HG03135 (cell line): ENCODE measurements around the gene PTK6.

Experiments
- ATAC-seq: cut with Tn5 transposase; IDR thresholded peaks from one replicate; pipeline ENCODE4 v1.9.1; 2021; ENCODE audit warnings: mild to moderate bottlenecking, moderate library complexity; ENCODE audit not compliant: unreplicated experiment

The PTK6 gene

DNA sequence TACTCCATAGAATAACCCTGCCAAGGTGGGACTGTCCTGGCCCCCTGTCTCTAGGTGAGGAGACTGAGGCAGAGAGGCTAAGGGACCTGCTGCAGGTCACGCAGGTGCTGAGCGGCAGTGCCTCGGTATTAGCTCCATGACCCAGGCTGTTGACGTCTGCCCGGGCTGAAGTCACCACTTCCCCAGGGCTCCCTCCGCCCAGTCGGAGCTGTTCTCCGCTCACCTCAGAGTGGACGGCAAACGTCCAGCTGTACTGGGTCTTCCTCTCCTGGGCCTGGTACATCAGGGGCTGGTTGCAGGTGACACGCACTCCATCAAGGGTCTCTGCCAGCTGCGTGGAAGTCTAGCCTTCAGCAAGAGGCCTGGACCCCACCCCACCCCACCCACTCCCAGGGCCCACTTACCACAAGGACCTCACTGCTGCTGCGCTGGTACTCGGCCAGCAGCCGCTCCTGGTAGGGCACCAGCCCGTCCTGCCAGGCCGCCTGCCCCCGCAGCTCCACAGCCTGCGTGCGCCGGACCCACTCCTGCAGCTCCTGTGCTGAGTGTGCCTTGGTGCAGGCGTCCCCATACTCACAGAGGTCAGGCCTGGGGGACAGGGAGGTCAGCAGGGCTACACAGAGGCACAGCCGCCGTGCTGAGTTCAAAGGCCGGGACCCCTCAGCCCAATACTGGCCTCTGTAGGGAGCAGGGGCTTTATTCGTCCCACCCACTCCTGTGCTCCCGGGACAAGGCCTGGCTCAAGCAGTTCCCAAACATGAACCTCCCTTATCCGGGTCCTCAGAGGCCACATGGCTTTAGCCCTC lies 33.3 kb upstream of the PTK6 start:
- ATAC-seq: no peak

DNA sequence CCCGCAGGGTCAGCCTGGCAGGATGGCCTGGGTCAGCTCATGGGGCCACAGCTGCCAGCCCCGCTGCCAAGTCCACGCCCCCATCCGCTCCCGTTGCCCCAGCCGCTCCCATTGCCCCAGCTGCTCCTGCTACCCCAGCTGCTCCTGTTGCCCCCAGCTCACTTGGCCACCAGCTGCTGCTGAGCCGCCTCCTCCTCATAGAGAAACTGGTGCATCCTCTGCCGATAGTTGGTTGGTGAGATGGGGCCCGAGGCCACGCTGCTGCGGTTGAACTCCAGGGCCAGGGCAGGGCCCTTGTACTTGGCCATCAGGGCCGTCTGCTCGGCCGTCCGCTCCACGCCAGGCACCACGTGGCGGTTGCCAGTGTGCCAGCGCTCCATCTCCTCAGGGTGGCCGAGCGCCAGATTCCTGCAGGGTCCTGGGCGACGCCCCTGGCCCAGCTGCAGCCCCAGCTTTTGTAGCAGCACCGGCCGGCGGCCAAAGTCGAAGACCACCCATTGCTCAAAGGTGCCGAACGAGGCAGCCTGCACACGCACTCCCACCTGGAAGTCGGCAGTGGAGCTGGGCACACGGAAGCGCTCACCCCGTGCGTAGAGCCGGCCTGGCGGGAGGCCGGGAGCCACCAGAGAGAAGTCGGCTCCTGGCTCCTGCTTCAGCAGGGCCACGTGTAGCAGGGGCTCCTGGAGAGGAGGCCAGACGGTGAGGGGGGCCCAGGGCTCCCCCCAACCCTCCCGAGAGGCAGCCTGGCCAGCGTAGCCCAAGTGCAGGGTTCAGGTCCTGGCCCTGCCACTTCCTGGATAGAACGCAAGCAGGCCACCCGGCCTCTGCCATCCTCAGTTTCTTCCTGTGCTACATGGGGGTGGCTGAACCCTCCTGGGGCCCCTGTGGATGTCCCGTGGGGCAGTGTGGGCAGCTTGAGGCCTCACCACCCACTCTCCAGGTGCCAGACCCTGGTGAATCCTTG lies 32.1 kb upstream of the PTK6 start:
- no peak for ATAC-seq

DNA sequence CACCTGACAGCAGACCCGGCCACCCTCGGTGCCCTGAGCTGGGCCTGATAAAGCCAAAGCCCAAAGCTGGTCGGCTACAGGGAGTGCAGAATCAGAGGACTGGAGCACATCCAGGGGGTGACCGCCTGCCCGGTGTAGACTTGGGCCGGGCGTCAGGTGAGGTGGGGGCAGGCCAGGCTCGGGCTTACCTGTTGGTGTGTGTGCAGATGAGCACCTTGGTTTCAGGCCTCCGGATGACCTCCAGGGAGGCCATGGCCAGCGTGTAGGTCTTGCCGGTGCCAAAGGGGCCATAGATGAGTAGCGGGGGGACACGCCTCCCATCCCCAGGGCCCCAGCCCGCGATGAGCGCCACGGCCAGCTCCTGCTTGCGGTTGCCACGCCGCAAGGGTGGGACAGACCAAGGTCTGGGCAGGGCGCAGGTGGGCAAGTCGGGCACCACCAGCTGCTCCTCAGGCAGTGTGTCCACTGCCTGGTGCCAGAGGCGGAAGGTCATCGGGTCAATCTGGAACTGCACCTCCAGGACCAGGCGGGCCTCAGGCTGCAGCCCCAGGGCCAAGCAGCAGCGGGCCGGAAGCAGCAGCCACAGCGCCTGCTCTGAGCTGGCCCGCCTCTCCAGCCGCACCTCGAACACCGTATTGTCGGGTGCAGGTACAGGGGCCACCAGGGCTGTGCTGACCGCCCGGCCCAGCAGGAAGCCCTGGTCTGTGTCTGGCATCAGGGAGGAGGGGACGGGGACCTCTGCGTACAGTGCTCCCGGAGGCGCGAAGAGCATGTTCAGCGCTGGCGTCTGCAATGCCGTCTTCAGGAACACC lies 31.2 kb upstream of the PTK6 start:
- no peak for ATAC-seq

DNA sequence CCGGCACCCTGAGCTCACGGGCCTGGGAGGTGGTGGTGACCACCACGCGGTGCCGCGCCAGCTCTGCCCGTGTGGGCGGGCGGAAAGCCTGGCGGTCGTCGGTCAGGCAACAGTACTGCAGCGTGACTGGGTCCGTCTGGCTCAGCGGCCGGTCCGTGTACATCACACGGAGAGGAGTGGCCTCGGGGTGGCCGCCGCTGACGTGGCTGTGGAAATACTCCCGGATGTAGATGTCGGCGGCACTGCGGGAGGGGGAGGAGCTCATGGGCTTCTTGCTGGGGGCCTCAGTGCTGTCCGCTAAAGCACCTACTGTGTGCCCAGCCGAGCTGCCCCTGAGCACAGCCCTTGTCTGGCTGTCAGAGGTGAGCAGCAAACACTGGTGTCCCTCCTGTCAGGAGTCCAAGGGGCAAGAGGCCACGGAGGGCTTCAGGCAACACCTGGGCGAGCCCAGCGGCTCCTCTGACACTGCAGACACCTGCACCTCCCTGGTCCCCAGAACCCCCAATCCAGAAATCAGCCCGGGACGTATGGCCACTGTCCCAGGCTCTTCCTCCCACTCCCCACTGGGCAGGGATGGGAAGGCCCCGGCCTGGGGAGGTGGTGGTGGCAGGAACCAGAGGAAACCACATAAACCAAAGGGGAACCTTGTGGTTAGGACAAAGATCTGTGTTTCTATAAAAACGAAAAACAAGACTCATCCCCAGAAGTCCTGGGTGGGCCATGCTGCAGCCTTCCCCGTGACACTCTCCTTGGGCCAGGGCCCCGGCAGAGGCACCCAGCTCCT lies 30.4 kb upstream of the PTK6 start:
- no peak for ATAC-seq

DNA sequence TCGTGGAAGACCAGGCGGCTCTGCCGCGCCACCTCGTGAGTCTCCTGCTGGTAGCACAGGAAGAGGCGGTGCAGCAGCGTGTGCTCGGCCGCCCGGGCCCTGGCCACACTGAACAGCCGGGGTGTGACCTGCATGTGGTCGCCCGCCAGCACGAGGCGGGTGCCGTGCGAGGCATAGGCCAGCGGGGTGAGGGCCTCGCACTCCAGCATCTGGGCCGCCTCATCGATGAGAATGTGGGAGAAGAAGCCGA lies 29.9 kb upstream of the PTK6 start:
- no peak for ATAC-seq

DNA sequence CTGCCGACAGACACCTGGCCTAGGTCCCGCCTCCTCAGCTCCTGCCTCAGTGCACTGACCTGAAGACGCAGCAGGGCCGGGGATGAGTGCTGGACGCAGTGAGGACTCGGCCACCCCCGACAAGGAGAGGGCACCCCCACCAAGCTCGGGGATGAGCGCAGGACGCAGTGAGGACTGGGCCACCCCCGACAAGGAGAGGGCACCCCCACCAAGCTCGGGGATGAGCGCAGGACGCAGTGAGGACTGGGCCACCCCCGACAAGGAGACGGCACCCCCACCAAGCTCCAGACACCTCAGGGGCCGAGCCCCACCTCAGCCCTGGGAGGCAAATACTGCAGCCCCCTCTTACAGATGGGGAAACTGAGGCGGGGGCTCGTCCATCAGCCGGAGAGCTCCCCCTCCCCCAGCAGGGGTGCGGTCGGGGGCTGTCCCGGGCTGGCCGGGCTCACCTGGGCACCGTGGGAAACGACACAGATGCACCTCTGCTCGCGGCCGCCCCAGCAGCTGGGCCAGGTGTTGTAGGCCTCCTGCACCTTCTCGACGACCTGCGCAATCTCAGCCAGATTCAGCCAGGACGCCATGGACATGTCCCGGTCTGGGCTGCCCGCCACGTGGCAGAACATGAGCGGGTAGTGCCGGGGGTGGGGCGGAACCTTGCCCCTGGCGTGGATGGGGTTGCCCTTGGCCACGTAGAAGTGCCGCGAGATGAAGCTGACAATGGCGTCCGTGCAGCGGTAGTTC lies 29.4 kb upstream of the PTK6 start:
- ATAC-seq: no peak

DNA sequence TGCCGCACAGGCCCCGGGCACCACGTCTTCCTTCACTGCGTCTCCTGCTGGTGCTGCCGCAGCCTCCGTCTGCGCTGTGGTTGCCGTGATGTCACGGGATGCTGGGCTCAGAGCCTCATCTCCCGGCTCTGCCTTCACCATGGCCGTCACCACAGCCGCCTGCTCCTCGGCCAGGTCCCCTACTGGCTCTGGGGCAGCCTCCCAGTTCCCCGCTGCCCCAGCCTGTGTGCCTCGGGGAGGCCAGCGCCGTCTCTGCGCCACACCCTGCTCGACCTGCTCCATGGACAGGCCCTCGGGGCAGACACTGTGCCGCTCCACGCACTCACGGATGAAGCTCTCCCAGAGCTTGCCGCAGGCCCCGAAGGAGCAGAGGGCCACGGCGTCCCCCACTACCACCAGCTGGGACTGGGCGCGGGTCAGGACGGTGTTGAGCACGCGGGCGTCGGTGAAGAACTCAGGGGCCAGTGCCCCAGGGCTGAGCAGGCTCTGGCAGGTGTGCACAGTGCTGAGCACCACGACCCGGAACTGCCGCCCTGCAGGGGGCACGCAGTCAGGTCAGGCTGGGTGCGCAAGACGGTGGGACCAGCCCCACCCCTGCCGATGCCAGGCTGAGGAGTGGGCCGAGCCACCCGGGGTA lies 28.6 kb upstream of the PTK6 start:
- no peak for ATAC-seq

DNA sequence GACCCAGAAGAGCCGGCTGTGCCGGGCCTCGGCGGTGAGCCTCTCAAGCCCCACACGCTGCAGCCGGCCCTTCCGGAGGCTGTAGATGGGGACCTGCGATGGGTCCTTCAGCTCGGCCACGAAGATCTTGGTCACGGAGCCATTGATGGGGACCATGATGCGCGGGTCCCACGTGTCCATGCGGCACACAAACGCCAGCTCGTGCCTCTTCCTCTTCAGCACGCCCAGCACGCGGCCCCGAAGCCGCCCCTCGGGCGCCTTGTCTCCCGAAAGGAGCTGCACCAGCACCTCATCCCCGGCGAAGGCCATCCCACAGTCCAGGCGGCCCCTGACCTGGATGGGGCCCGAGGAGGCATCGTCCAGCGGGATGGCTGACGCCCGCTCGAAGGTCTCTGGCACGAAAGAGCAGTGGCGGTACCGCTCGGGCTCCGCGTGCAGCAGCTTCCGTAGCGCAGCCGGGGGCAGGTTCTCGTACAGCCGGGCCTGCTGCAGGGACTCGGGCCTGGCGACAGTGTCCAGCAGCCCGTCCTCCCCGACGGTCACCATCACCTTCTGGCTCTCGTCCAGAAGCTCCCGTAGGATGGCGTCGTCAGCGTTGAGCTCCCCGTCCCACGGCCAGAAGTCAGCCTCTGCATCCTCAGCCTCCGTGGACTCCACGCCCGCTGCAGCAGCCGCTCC lies 28.0 kb upstream of the PTK6 start:
- ATAC-seq: no peak

DNA sequence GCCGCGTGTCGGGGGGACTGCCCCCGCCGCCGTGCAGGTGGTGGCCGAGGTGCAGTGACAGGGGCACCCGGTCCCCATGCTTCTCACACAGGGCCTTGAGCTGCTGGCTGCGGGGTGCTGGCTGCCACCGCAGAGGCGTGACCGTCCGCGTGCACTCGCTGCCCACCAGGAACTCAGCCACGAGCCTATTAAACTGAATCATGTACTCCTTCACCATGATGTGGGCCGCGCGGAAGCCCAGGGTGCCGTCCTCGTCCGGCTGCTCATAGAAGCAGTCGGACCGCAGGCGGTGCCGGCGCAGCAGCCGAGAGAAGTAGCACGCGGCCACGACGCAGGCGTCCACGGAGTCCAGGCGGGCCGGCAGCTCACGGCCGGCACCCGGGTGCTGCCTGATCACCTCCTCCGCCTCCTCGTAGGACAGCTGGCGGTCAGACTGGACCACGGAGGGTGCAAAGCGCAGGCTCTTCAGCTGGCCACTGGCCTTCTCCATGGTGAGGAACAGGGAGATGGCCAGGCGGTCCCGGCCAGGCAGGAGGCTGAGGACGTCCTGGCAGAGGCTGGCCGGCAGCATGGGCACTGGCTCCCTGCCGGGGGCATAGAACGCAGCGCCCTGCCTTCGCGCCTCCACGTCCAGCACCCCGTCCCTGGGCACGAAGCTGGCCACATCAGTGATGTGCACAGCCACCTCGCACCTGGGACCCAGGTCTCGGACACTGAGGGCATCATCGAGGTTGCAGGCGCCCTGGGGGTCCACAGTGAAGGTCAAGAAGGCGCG lies 27.0 kb upstream of the PTK6 start:
- ATAC-seq: no peak

DNA sequence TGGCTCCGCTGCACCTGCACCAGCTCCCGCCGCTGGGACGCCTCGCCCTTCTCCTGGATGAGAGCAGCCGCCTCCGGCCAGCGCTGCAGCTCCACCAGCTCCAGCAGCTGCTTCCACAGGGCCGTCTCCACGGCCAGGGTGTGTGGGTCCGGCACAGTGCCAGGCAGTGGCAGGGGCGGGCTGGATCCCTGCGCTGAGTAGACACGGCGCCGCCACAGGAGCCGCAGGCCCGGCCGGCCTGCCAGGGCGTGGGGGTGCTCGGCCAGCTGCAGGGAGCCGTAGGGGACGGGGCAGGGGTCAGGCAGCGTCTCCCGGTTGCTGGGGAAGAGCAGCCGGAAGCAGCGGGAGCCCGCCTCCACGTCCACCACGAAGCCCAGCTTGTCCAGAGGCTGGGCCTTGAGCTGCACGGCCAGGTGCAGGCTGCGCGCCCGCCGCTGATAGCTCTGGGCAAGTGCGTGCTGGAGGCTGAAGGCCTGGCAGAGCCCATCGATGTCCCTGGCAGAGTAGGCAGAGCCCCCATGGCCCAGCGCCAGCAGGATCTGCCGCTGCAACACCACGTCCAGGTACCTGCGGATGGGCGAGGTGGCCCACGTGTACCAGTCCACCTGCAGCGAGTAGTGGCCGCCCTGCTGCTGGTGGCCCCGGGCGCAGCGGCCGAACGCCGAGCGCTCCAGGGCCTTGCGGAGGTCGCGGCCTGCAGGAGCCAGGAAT lies 26.2 kb upstream of the PTK6 start:
- no peak for ATAC-seq

DNA sequence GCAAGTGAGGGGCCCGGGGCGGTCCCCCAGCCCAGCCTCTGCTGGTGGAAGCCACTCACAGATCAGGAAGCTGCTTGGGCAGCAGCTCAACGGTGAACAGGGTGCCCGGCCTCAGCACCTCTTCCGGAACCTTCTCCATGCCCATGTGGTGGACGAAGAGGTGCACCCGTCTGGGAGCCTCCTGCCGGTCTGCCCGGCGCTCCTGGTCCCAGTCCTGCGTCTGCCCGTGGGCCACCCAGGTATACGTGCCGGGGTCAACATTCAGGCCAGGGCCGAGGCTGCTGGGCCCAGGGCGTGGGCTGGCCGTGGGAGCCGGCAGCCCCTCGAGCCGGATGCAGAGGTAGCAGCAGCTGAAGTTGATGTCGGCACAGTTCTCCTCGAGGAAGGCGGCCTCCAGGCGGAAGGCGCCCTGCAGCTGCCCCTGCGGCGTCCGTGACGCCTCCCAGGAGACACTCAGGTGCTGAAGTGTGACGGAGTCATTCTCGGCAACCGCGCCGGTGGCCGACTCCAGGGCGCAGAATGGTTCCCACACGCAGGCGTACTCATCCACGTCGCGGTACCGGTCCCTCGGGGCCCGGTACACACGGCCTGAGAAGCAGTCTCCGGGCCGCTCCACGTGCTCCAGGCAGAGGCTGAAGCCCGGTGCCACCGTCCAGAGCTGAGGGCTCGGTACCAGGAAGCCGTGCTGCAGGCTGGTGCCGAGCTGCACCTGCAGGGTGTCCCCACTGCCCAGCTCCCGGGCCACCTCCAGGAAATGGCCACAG lies 25.5 kb upstream of the PTK6 start:
- ATAC-seq: no peak

DNA sequence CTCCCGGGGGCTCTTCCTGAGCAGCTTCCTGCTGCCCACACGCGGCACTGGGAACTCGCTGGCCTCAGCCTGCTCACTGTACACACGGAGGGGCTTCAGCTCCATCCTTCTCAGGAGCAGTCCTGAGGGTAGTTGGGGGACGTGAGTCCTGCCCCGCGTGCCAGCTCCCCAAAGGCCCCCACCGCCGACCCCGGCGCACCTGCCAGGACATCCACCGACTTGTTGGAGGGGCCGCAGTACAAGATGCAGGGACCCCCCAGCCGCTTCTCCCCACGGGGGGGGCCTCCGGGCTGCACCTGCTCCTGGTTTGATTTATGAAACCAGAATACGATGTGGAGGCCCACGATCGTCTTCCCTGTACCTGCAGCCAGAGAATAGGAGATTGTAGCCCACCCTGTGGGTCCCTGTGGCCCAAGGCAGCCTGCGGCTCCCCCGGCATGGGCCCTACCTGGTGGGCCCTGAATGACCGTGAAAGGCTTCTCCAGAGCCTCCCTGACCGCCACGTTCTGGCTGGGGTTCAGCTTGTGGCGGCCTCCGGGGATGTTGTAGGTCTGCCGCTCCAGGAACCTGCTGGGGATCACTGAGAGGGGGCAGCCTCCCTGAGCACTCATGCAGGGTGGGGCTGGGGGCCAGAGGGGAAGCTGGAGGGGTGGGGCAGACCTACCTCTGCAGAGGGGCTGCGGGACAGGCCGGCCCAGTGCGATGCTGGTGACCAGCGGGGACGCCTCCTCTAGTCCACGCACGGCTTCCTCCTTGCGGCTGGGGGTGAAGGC lies 24.6 kb upstream of the PTK6 start:
- ATAC-seq: no peak

DNA sequence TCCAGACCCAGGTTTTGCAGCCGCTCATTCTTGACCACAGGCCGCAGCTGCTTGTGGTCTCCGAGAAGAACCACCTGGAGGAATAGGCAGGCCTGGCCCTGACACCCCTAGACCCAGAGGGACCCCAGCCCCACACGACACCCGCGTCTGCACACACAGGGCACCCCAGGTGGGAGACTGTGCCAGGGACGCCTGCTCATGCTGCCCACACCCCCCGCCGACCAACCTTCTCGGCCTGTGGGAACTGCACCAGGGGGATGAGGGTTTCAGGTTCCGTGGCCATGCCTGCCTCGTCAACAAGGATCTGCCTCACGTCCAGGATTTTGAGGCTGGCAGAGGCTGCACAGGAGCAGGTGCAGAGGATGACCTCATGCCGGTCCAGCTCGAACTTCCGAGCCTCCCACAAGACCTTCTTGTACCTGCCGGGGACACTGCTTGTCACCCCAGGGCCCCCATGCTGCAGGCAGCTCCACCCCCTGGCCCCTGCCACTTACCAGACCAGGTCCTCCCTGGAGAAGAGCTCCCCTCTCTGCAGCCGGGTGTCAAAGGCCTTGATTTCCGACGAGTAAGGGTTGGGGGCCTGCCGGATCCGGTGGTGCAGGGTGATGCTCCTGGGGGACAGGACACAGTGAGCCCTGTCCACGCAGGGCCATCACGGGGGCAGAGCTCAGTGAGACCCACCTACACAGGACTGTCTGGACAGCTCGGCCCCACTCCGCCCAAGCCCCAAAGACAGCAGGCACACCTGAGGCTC lies 23.9 kb upstream of the PTK6 start:
- no peak for ATAC-seq

DNA sequence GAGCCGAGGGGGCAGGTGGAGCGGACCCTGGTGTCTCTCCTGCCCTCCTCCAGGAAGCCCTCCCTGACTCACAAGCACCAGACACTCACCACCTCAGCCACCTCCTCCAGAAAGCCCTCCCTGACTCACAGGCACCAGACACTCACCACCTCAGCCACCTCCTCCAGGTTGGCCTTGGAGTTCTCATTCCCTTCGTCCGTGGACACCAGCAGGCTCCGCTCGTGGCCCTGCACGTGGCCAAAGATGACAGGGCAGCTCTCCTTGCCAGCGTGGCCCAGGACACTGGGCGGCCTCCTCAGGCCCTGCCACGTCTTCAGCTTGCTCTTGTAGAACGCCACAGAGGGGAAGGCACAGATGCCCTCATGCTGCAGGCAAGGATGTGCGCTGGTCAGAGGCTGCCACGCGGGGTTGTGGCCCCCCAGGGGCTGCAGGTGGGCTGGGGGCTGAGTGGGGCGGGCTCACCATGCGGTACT lies 23.2 kb upstream of the PTK6 start:
- ATAC-seq: no peak
